Measurements from ENCODE around the gene RNF135.
"Not testable (repeated sequence)": the region's sequence is repeated elsewhere in the genome, so short reads cannot be mapped to it uniquely, and the experiment has no call there.

The RNF135 gene

DNA sequence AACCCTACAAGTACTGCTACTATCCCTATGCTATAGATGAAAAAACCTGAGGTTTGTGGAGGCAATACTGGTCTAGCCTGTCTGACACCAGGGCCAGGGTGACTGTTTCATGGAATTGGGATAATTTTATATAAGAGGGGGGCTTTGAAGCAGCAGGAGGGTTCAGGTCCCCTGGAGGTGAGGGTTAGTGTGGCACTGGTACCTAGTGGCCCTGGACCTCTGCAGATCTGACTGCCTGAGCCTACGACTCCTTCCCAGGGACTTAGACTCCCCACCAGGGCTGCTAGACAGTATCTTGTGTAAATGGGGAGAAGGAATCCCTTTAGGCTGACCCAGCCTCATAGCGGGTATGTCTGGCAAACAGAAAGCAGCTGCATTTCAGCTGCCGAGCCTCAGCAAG is 42.3 kb upstream of the RNF135 start:
- DNase-seq (ENCODE audit: low read depth): no peak
- TF ChIP-seq, protein P1, sequence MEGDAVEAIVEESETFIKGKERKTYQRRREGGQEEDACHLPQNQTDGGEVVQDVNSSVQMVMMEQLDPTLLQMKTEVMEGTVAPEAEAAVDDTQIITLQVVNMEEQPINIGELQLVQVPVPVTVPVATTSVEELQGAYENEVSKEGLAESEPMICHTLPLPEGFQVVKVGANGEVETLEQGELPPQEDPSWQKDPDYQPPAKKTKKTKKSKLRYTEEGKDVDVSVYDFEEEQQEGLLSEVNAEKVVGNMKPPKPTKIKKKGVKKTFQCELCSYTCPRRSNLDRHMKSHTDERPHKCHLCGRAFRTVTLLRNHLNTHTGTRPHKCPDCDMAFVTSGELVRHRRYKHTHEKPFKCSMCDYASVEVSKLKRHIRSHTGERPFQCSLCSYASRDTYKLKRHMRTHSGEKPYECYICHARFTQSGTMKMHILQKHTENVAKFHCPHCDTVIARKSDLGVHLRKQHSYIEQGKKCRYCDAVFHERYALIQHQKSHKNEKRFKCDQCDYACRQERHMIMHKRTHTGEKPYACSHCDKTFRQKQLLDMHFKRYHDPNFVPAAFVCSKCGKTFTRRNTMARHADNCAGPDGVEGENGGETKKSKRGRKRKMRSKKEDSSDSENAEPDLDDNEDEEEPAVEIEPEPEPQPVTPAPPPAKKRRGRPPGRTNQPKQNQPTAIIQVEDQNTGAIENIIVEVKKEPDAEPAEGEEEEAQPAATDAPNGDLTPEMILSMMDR (conservative IDR thresholded peaks at IDR 0.05; ENCODE audit: control insufficient read depth, insufficient read depth, low read depth, low read length): no peak
- H3K4me3 ChIP-seq (ENCODE audit: control insufficient read depth, low read depth, low read length): no peak overlapping the region

DNA sequence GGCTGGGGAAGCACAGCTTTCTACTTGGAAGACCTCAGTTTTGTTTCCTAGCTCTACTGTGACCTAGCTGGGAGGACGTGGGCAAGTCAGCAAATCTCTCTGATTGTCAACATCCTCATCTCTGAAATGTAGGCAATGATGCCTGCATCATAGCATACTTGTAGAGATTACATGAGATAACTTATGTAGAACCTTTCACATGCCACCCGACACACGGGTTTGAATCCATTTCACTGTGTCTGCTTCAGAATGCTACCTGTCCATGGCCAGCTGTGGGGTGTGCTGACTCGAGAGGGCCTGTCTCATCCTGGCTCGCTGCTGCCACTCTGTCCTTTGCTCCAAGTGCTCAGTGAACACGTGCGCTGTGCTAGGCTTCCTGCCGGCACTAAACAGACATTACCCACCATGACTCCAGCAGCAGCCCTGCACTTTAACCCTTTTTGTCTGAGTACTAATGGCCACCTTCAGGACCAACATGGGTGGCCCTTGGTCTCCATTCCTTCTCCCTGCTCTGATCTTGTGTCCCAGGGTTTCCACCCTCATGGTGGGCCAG is 41.7 kb upstream of the RNF135 start:
- DNase-seq (ENCODE audit: low read depth): no peak
- H3K4me3 ChIP-seq (ENCODE audit: control insufficient read depth, low read depth, low read length): no peak overlapping the region
- TF ChIP-seq, protein P1 (conservative IDR thresholded peaks at IDR 0.05; ENCODE audit: control insufficient read depth, insufficient read depth, low read depth, low read length): no peak

DNA sequence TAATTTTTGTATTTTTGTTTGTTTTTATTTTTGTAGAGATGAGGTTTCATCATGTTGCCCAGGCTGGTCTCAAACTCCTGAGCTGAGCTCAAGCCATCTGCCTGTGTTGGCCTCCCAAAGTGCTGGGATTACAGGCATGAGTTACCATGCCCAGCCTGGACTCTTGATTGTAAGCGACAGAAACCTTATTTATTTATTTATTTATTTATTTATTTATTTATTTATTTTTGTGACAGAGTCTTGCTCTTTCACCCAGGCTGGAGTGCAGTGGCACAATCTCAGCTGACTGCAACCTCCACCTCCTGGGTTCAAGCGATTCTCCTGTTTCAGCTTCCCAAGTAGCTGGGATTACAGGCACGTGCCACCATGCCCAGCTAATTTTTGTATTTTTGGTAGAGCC is 41.0 kb upstream of the RNF135 start:
- not testable (repeated sequence) for H3K4me3 ChIP-seq (ENCODE audit: control insufficient read depth, low read depth, low read length); DNase-seq (ENCODE audit: low read depth)

DNA sequence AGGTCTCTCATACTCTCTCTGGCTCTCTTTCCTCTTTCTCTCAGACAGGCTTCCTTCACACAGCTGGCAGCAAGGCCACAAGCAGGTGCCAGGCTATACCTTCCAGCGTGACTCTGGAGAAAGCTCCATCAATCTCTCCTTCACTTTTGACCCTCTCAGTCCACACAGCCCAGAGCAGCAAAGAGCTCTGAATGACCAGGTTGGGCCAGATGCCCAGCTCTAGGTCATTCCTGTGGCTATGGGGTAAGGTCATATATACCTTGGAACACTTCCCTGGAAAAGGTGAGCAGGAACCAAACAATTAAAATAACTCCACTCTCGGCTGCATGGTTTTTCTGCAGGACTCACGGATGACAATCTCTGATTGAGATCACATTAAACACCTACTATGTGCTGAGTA is 40.3 kb upstream of the RNF135 start:
- no peak for DNase-seq (ENCODE audit: low read depth)
- no peak overlapping the region for H3K4me3 ChIP-seq (ENCODE audit: control insufficient read depth, low read depth, low read length)
- TF ChIP-seq, protein P1 (conservative IDR thresholded peaks at IDR 0.05; ENCODE audit: control insufficient read depth, insufficient read depth, low read depth, low read length): no peak

DNA sequence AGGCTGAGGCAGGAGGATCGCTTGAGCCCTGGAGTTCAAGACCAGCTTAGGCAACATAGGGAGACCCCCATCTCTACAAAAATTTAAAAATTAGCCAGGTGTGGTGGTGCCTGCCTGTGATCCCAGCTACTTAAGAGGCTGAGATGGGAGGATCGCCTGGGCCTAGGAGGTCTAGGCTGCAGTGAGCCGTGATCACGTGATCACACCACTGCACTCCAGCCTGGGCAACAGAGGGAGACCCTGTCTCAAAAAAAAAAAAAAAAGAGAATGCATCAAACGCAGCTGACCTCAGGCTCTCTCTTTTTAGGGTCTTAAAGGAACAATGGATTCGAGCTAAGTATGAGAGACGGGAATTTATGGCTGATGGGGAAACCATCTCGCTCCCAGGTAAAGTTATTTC is 39.3 kb upstream of the RNF135 start:
- DNase-seq (ENCODE audit: low read depth); H3K4me3 ChIP-seq (ENCODE audit: control insufficient read depth, low read depth, low read length): not testable (repeated sequence)

DNA sequence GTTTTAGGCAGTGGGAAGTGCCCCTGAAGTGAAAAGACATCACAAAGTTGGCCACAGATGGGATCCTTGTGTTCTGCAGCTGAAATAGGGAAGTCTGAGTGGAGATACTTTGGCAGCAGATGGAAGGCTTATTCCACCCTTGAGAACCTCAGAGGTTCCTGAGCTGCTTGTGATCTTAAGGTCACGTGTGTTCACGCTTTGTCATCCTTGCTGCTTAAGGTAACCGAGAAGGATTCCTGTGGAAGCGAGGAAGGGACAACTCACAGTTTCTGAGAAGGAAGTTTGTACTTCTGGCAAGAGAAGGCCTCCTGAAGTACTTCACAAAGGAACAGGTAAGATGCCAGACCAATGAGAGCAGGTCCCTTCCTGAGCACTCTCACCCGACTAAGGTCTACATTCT is 36.9 kb upstream of the RNF135 start:
- TF ChIP-seq, protein P1 (conservative IDR thresholded peaks at IDR 0.05; ENCODE audit: control insufficient read depth, insufficient read depth, low read depth, low read length): no peak
- H3K4me3 ChIP-seq (ENCODE audit: control insufficient read depth, low read depth, low read length): no peak overlapping the region
- no peak for DNase-seq (ENCODE audit: low read depth)

DNA sequence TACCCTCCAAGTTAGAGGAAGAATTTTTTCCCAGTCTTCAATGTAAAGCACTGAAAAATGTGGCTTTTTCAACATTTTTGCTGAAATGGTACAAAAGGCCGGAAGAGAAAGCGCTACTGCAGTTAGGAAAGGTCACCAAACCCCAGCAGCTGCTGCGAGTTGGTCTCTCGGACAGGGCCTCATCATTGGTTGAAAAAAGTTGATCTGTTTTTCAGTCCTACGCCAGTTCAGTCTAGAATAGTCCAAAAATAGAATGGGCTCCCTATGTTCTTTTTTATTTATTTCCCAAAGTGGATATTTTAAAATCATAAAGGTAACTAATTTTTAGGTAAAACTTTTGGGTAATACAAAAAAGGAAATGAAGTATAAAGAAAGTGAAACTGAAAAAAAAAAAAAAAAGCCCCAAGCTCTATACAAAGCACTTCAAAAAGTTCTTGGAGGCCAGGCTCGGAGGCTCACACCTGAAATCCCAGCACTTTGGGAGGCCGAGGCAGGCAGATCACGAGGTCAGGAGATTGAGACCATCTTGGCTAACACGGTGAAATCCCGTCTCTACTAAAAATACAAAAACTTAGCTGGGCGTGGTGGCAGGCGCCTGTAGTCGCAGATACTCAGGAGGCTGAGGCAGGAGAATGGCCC is 31.7 kb upstream of the RNF135 start:
- no peak overlapping the region for H3K4me3 ChIP-seq (ENCODE audit: control insufficient read depth, low read depth, low read length)
- TF ChIP-seq, protein P1 (conservative IDR thresholded peaks at IDR 0.05; ENCODE audit: control insufficient read depth, insufficient read depth, low read depth, low read length): no peak
- no peak for DNase-seq (ENCODE audit: low read depth)
